PC-3 (cell line): Measurements from ENCODE around the gene PHF12. TPM values are rescaled to one million over a fixed set of nuclear protein-coding genes. Genes with fewer than 3 reads are reported as not detected.
A peak's percentile ranks its signal among the peaks of the same experiment; 100 is the strongest.

Experiments used
- ATAC-seq: fragments of 200-7000 bp; cut with Tn5 transposase; 2 replicates; pipeline ENCODE4 v1.9.1; 2020; ENCODE audit warnings: mild to moderate bottlenecking, moderate library complexity
- BruUV-seq: library from RNA; stranded (reverse); fragments of 400-500 nt; replicated peaks from 2 replicates; lab custom pipeline; 2021; lab: Mats Ljungman, UMichigan
- CTCF ChIA-PET: fragments of 300-600 bp; sonication (Branson Sonifier 250); formaldehyde crosslinking; loops from one replicate; lab custom pipeline; 2022; ENCODE audit warnings: antibody characterized with exemption; lab: Charles Lee
- POLR2A ChIA-PET: fragments of 300-600 bp; sonication (Branson Sonifier 250); formaldehyde crosslinking; loops from one replicate; lab custom pipeline; 2022; ENCODE audit warnings: antibody characterized with exemption; ENCODE audit not compliant: unreplicated experiment; lab: Charles Lee
- DNase-seq: peaks from one replicate; pipeline ENCODE4 v3.0.0-alpha.2; 2015
- H2AFZ ChIP-seq: fragments of 300-600 bp; sonication (generic); 2 replicates; pipeline ENCODE4 v1.6.0; 2016; ENCODE audit warnings: antibody characterized with exemption, low read length
- H3F3A ChIP-seq: fragments of 300-600 bp; sonication (generic); one replicate; pipeline ENCODE4 v1.6.0; 2017; ENCODE audit warnings: antibody characterized with exemption, low read length, control low read depth, mild to moderate bottlenecking; ENCODE audit not compliant: unreplicated experiment
- H3K27ac ChIP-seq: fragments of 300-600 bp; sonication (generic); 2 replicates; pipeline ENCODE4 v1.5.1; 2016; ENCODE audit warnings: mild to moderate bottlenecking, low read length
- H3K27me3 ChIP-seq: fragments of 300-600 bp; sonication (generic); 2 replicates; pipeline ENCODE4 v1.6.1; 2016; ENCODE audit warnings: low read length, mixed read lengths
- H3K36me3 ChIP-seq: fragments of 300-600 bp; sonication (generic); 2 replicates; pipeline ENCODE4 v1.6.1; 2016; ENCODE audit warnings: low read depth, mixed run types, low read length, mixed read lengths
- H3K4me1 ChIP-seq: fragments of 300-600 bp; sonication (generic); 2 replicates; pipeline ENCODE4 v1.5.1; 2016; ENCODE audit warnings: low read length; ENCODE audit not compliant: insufficient read depth
- H3K4me2 ChIP-seq: fragments of 300-600 bp; sonication (generic); 2 replicates; pipeline ENCODE4 v1.6.0; 2016; ENCODE audit warnings: low read length
- H3K4me3 ChIP-seq: fragments of 300-600 bp; sonication (generic); 2 replicates; pipeline ENCODE4 v1.5.1; 2016; ENCODE audit warnings: mild to moderate bottlenecking, low read length, mixed read lengths
- H3K79me2 ChIP-seq: fragments of 300-600 bp; sonication (generic); 2 replicates; pipeline ENCODE4 v1.6.1; 2017; ENCODE audit warnings: low read length, mixed read lengths
- H3K9ac ChIP-seq: fragments of 300-600 bp; sonication (generic); 2 replicates; pipeline ENCODE4 v1.6.0; 2016; ENCODE audit warnings: mild to moderate bottlenecking, low read length
- H3K9me2 ChIP-seq: fragments of 300-600 bp; sonication (generic); replicated peaks from 2 replicates; pipeline ENCODE4 v1.6.1; 2016; ENCODE audit warnings: mixed run types, low read length, mixed read lengths
- H3K9me3 ChIP-seq: fragments of 300-600 bp; sonication (generic); 2 replicates; pipeline ENCODE4 v1.6.1; 2016; ENCODE audit warnings: low read length, mixed read lengths
- H4K20me1 ChIP-seq: fragments of 300-600 bp; sonication (generic); 2 replicates; pipeline ENCODE4 v1.6.1; 2016; ENCODE audit warnings: low read length, mixed read lengths
- EZH2 ChIP-seq: fragments of 300-600 bp; sonication (generic); IDR thresholded peaks from one replicate; pipeline ENCODE4 v1.6.1; 2017; ENCODE audit warnings: antibody characterized with exemption, mild to moderate bottlenecking, low read length; ENCODE audit not compliant: unreplicated experiment
- EZH2phosphoT487 ChIP-seq: fragments of 300-600 bp; sonication (generic); IDR thresholded peaks from 2 replicates; pipeline ENCODE4 v1.6.1; 2018; ENCODE audit warnings: mild to moderate bottlenecking, antibody characterized with exemption, low read length, borderline replicate concordance
- intact Hi-C: fragments of 100-400 bp; cut with micrococcal nuclease; formaldehyde crosslinking; loops from 2 replicates; pipeline ENCODE4 v1.9.0; 2023
- total RNA-seq: library from RNA; depleted of rRNA; stranded (reverse); fragments of >200 nt; gene quantifications from 2 replicates; pipeline ENCODE4 v1.2.3, GENCODE V29; 2014
- TF ChIP-seq, protein P1 (sequence below): fragments of 300-600 bp; sonication (generic); conservative IDR thresholded peaks from 2 replicates; pipeline ENCODE4 v1.5.1; 2017; ENCODE audit warnings: antibody characterized with exemption, low read depth, mild to moderate bottlenecking, low read length

Gene PHF12
- total RNA-seq, 1 experiment from 2014 or later: 25.0 TPM

- Histone ChIP-seq H3K9ac (no peak overlapping the region), H4K20me1 (peaks cover 9% of the 10 kb centered on the region; the same call in 1 of the 2 replicates), H2AFZ (no peak overlapping the region), H3F3A (no peaks in the 10 kb centered on the region), H3K27me3 (no peaks in the 10 kb centered on the region), H3K4me2 (no peak overlapping the region), H3K4me1 (peaks cover 18% of the 10 kb centered on the region), H3K27ac (no peak overlapping the region), H3K4me3 (no peak overlapping the region), H3K36me3 (peaks cover 24% of the 10 kb centered on the region), H3K9me3 (no peaks in the 10 kb centered on the region), H3K79me2 (peaks cover 56% of the 10 kb centered on the region), H3K9me2 (no peaks in the 10 kb centered on the region)
- BruUV-seq: no TSS peak
- intact Hi-C loops: no loop called here
- ChIA-PET POLR2A (no interaction called here), CTCF (no interaction called here)
- DNase-seq (no peak), ATAC-seq (no peak)
- TF ChIP-seq EZH2phosphoT487: no peak
- TF ChIP-seq, protein P1, sequence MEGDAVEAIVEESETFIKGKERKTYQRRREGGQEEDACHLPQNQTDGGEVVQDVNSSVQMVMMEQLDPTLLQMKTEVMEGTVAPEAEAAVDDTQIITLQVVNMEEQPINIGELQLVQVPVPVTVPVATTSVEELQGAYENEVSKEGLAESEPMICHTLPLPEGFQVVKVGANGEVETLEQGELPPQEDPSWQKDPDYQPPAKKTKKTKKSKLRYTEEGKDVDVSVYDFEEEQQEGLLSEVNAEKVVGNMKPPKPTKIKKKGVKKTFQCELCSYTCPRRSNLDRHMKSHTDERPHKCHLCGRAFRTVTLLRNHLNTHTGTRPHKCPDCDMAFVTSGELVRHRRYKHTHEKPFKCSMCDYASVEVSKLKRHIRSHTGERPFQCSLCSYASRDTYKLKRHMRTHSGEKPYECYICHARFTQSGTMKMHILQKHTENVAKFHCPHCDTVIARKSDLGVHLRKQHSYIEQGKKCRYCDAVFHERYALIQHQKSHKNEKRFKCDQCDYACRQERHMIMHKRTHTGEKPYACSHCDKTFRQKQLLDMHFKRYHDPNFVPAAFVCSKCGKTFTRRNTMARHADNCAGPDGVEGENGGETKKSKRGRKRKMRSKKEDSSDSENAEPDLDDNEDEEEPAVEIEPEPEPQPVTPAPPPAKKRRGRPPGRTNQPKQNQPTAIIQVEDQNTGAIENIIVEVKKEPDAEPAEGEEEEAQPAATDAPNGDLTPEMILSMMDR: no peak
- no peak for TF ChIP-seq EZH2
Measured at GRCh38 chr17:28929787-28930186, 21.5 kb downstream of the PHF12 start.

GRCh38 chr17:28928061-28928460 is 23.3 kb downstream of the PHF12 start:
- CTCF ChIA-PET: no interaction called here
- no peak for DNase-seq

GRCh38 chr17:28926786-28927185 is 24.5 kb downstream of the PHF12 start:
- ATAC-seq (no peak), DNase-seq (no peak)
- peaks cover 38% of the 10 kb centered on the region for H3K79me2 ChIP-seq
- TF ChIP-seq EZH2phosphoT487: no peak
- TF ChIP-seq, protein P1: no peak
- H3F3A ChIP-seq: no peaks in the 10 kb centered on the region
- no peaks in the 10 kb centered on the region for H3K9me3 ChIP-seq
- peak overlapping the region; percentile 66 for H3K9ac ChIP-seq
- ChIA-PET POLR2A (no interaction called here), CTCF (no interaction called here)
- H4K20me1 ChIP-seq: peaks cover 9% of the 10 kb centered on the region; the same call in 1 of the 2 replicates
- no peak overlapping the region for H2AFZ ChIP-seq
- no peak overlapping the region for H3K4me3 ChIP-seq
- no TSS peak for BruUV-seq
- no peak overlapping the region for H3K4me2 ChIP-seq
- no peaks in the 10 kb centered on the region for H3K27me3 ChIP-seq
- H3K9me2 ChIP-seq: no peaks in the 10 kb centered on the region
- H3K27ac ChIP-seq: peak overlapping the region; percentile 93
- H3K4me1 ChIP-seq: peaks cover 18% of the 10 kb centered on the region
- intact Hi-C loops: loop anchor here (1.0 kb wide), 1 partner anchor 20 kb away; no protein-coding TSS in a partner anchor
- peaks cover 43% of the 10 kb centered on the region for H3K36me3 ChIP-seq

More at GRCh38 chr17:28928061-28928460, 23.3 kb downstream of the PHF12 start:
- Histone ChIP-seq H4K20me1 (peaks cover 9% of the 10 kb centered on the region; the same call in 1 of the 2 replicates), H3K27me3 (no peaks in the 10 kb centered on the region), H3K4me3 (no peak overlapping the region), H3F3A (no peaks in the 10 kb centered on the region), H3K9me2 (no peaks in the 10 kb centered on the region), H3K9ac (no peak overlapping the region), H3K4me2 (no peak overlapping the region), H3K9me3 (no peaks in the 10 kb centered on the region), H2AFZ (no peak overlapping the region), H3K36me3 (peaks cover 34% of the 10 kb centered on the region), H3K4me1 (peaks cover 18% of the 10 kb centered on the region), H3K79me2 (peaks cover 50% of the 10 kb centered on the region), H3K27ac (no peak overlapping the region)
- BruUV-seq: no TSS peak
- ATAC-seq: no peak
- POLR2A ChIA-PET: no interaction called here
- TF ChIP-seq EZH2phosphoT487: no peak
- TF ChIP-seq EZH2: no peak
- TF ChIP-seq, protein P1: no peak
- intact Hi-C loops: no loop called here
